ENCODE results near the gene FEV.

FEV gene

GRCh38 chr2:218985021-218985324 lies at the start of gene FEV:
FEV (minus strand) TSS chr2:218985184; CDS start chr2:218985075, 109 bp downstream.
- DNase-seq (ENCODE audit: low read depth), result no peak
- TF ChIP-seq CTCF (IDR thresholded peaks at IDR 0.05; ENCODE audit: low read length, missing control alignments), result no peak
- H3K4me3 ChIP-seq (replicated peaks; ENCODE audit: low read depth, low read length), result no peak within 1 kb of the TSS

- DNase-seq (ENCODE audit: low read depth), result no peak
- no peak overlapping the region for H3K4me3 ChIP-seq (replicated peaks; ENCODE audit: low read depth, low read length)
- no peak for TF ChIP-seq CTCF (IDR thresholded peaks at IDR 0.05; ENCODE audit: low read length, missing control alignments)
Measured at GRCh38 chr2:219032051-219032745, 47.2 kb upstream of the FEV start.

- no peak for DNase-seq (ENCODE audit: low read depth)
- H3K4me3 ChIP-seq (replicated peaks; ENCODE audit: low read depth, low read length), result no peak overlapping the region
- TF ChIP-seq CTCF (IDR thresholded peaks at IDR 0.05; ENCODE audit: low read length, missing control alignments), result no peak
Measured at GRCh38 chr2:219031005-219031738, 46.2 kb upstream of the FEV start.

- no peak for DNase-seq (ENCODE audit: low read depth)
- H3K4me3 ChIP-seq (replicated peaks; ENCODE audit: low read depth, low read length), result no peak overlapping the region
- no peak for TF ChIP-seq CTCF (IDR thresholded peaks at IDR 0.05; ENCODE audit: low read length, missing control alignments)
Measured at GRCh38 chr2:219030177-219030940, 45.4 kb upstream of the FEV start.

GRCh38 chr2:219029829-219030165 lies 44.8 kb upstream of the FEV start:
- no peak overlapping the region for H3K4me3 ChIP-seq (replicated peaks; ENCODE audit: low read depth, low read length)
- DNase-seq (ENCODE audit: low read depth), result peak; percentile 79
- peak; percentile 91 for TF ChIP-seq CTCF (IDR thresholded peaks at IDR 0.05; ENCODE audit: low read length, missing control alignments)

- no peak for DNase-seq (ENCODE audit: low read depth)
- TF ChIP-seq CTCF (IDR thresholded peaks at IDR 0.05; ENCODE audit: low read length, missing control alignments), result no peak
Measured at GRCh38 chr2:219028996-219029828, 44.2 kb upstream of the FEV start.

More at GRCh38 chr2:219028996-219029828, 44.2 kb upstream of the FEV start:
- no peak overlapping the region for H3K4me3 ChIP-seq (replicated peaks; ENCODE audit: low read depth, low read length)

All from fibroblast of pulmonary artery (primary cell).